Measurements from ENCODE around the gene RPL18A. TPM values are rescaled to one million over a fixed set of nuclear protein-coding genes. Genes with fewer than 3 reads are reported as not detected.

RPL18A gene
- total RNA-seq, 1 experiment from 2014 or later: 2,837 TPM

- H3K36me3 Mint-ChIP-seq (ENCODE audit: insufficient read depth in 1 of 3, low read depth in 3 of 3): peaks cover 40 to 60% (median 50%) of the 10 kb centered on the region in 3 experiments
These were observed 752 bp downstream of the RPL18A start for GRCh38 chr19:17860331-17860992.

More at GRCh38 chr19:17860331-17860992, 752 bp downstream of the RPL18A start:
- H3K27me3 Mint-ChIP-seq (ENCODE audit: low read depth): peaks cover 2% of the 10 kb centered on the region
- H3K9ac ChIP-seq (ENCODE audit: extremely low read depth, insufficient read length, low read length): peak overlapping the region; percentile 99
- peaks cover 13 to 26% of the 10 kb centered on the region in 2 experiments for H3K4me1 Mint-ChIP-seq
- H2AK5ac ChIP-seq (ENCODE audit: insufficient read length, low read length): no peak overlapping the region
- peak overlapping the region; percentile 71 for H3K18ac ChIP-seq (ENCODE audit: insufficient read length, low read depth, low read length)
- H3K4me2 ChIP-seq (ENCODE audit: insufficient read depth, insufficient read length, low read length): peak overlapping the region; percentile 100
- H3K23ac ChIP-seq (ENCODE audit: insufficient read length, low read depth, low read length): no peak overlapping the region
- peaks cover 0 to 2% of the 10 kb centered on the region in 2 experiments; a peak in 2 of 5 replicates for H3K9me3 Mint-ChIP-seq
- no peak overlapping the region for H4K8ac ChIP-seq (replicated peaks; ENCODE audit: insufficient read length, low read depth, low read length)
- DNase-seq: no peak
- no peak overlapping the region for H3K56ac ChIP-seq (ENCODE audit: insufficient read length, low read depth, low read length)
- H2BK15ac ChIP-seq (ENCODE audit: low read depth, low read length): no peak overlapping the region
- H3K4ac ChIP-seq (ENCODE audit: low read depth, low read length): peak overlapping the region; percentile 13; the same call in 1 of the 2 replicates
- H4K5ac ChIP-seq (ENCODE audit: insufficient read length, low read depth, low read length): no peak overlapping the region
- no peak overlapping the region for H2BK120ac ChIP-seq (ENCODE audit: low read depth, low read length, poor library complexity, severe bottlenecking)
- H3K79me1 ChIP-seq (ENCODE audit: insufficient read depth, low read depth, low read length, poor library complexity, severe bottlenecking): peaks cover 7% of the 10 kb centered on the region
- no peaks in the 10 kb centered on the region for H3K27me3 ChIP-seq (ENCODE audit: insufficient read depth, low read length)
- peak overlapping the region; percentile 37 for H3K27ac ChIP-seq (ENCODE audit: insufficient read length, low read depth, low read length)
- H3K14ac ChIP-seq (ENCODE audit: insufficient read depth, low read length): peak overlapping the region; percentile 91
- no peak for TF ChIP-seq CTCF (conservative IDR thresholded peaks at IDR 0.05)
- peak overlapping the region; percentile 99 to 100 for H3K4me3 Mint-ChIP-seq
- no peak overlapping the region for H2AFZ ChIP-seq (ENCODE audit: low read length)
- no peaks in the 10 kb centered on the region for H3K4me1 ChIP-seq (ENCODE audit: insufficient read depth, low read length)
- no peaks in the 10 kb centered on the region for H4K20me1 ChIP-seq (ENCODE audit: control insufficient read depth, insufficient read depth, insufficient read length)
- peak overlapping the region; percentile 96 to 99 (median 97); a peak in 6 of 7 replicates for H3K27ac Mint-ChIP-seq
- H3K9me3 ChIP-seq (ENCODE audit: control insufficient read depth, low read depth, low read length): no peaks in the 10 kb centered on the region
- H4K91ac ChIP-seq (ENCODE audit: insufficient read length, low read depth, low read length): no peak overlapping the region
- H3K23me2 ChIP-seq (ENCODE audit: insufficient read length, low read depth, low read length, poor library complexity, severe bottlenecking): peaks cover 4% of the 10 kb centered on the region
- no peak overlapping the region for H3T11ph ChIP-seq (ENCODE audit: low read length)
- no CpG with 5 or more reads among the region's 22 CpGs for WGBS (ENCODE audit: extremely low coverage, insufficient read length, low lambda C conversion rate)
- no peak overlapping the region for H2BK5ac ChIP-seq (ENCODE audit: insufficient read length, low read length)
- H2BK20ac ChIP-seq (ENCODE audit: low read depth, low read length, poor library complexity, severe bottlenecking): no peak overlapping the region
- no peak overlapping the region for H2BK12ac ChIP-seq (ENCODE audit: insufficient read length, low read depth, low read length)
- peaks cover 16% of the 10 kb centered on the region; the same call in 1 of the 2 replicates for H3K79me2 ChIP-seq (ENCODE audit: insufficient read depth, low read length)

Data from H9 (cell line).